Upper lobe of left lung (tissue), 6 donors: ENCODE data around the gene PPP6R1. TPM values are rescaled to one million over a fixed set of nuclear protein-coding genes. Genes with fewer than 3 reads are reported as not detected.

Experiments
- ATAC-seq, 2 donors: fragments of 200-7000 bp; cut with Tn5 transposase; one replicate each; pipeline ENCODE4 v1.9.1; 2022; ENCODE audit warnings: mild to moderate bottlenecking in 2 of 2, moderate library complexity in 2 of 2; ENCODE audit not compliant: low FRiP score in 2 of 2
- DNase-seq, 2 donors: peaks; one replicate each; pipeline ENCODE4 v3.0.0-alpha.2; 2019 to 2020
- H3K27ac ChIP-seq, 4 donors: fragments of 200-600 bp; sonication (generic); one replicate each; pipeline ENCODE4 v1.5.1; 2016 to 2019
- H3K27me3 ChIP-seq, 4 donors: fragments of 200-600 bp; sonication (generic); one replicate each; pipeline ENCODE4 v1.5.1; 2017 to 2019
- H3K36me3 ChIP-seq, 4 donors: fragments of 200-600 bp; sonication (generic); one replicate each; pipeline ENCODE4 v1.5.1; 2016 to 2019
- H3K4me1 ChIP-seq, 4 donors: fragments of 200-600 bp; sonication (generic); one replicate each; pipeline ENCODE4 v1.5.1; 2018 to 2019
- H3K4me3 ChIP-seq, 4 donors: fragments of 200-600 bp; sonication (generic); one replicate each; pipeline ENCODE4 v1.5.1; 2017 to 2019; ENCODE audit warnings: mild to moderate bottlenecking in 2 of 4, moderate library complexity in 1 of 4
- H3K9me3 ChIP-seq, 4 donors: fragments of 200-600 bp; sonication (generic); one replicate each; pipeline ENCODE4 v1.5.1; 2018 to 2019
- EP300 ChIP-seq, 4 donors: sonication (generic); formaldehyde crosslinking; IDR thresholded peaks; one replicate each; pipeline ENCODE4 v1.5.1; 2017; ENCODE audit warnings: antibody characterized with exemption in 4 of 4, control low read depth in 2 of 4
- POLR2A ChIP-seq, 4 donors: fragments of 450-650 bp; IDR thresholded peaks; one replicate each; pipeline ENCODE4 v1.5.1; 2016 to 2017; ENCODE audit warnings: antibody characterized with exemption in 4 of 4, mild to moderate bottlenecking in 2 of 4
- POLR2AphosphoS5 ChIP-seq, 2 donors: sonication (generic); formaldehyde crosslinking; IDR thresholded peaks; one replicate each; pipeline ENCODE4 v1.5.1; 2017; ENCODE audit warnings: antibody characterized with exemption in 2 of 2
- WGBS, 2 donors: methylation state at CpG; one replicate each; pipeline ENCODE4 v1.1.5; 2017 to 2018; 5-methylcytosine and 5-hydroxymethylcytosine counted together
- total RNA-seq, 6 donors: library from RNA; depleted of rRNA in 4 of 6; stranded (reverse); fragments of >200 nt in 4 of 6; gene quantifications; one replicate each; pipeline versions ENCODE4 v1.1.0 to v1.2.1, GENCODE V29; 2016 to 2021
- TF ChIP-seq, protein P1 (sequence below), 6 experiments: fragments of 450-650 bp in 4 of 6; fragments of 200-600 bp in 2 of 6; sonication (generic) in 2 of 6; IDR thresholded peaks; one replicate each; pipeline ENCODE4 v1.5.1; 2016 to 2019; ENCODE audit warnings: antibody characterized with exemption in 6 of 6
- donor health status: DM: no; HTN: no; CAD: no; lungs with moderate emphysema.
- donor health status: DM: no; HTN: yes; CAD: no; lungs with severe emphysema.

The PPP6R1 gene
- total RNA-seq, 6 donors from 2014 or later, result 49.0 to 104 (median 76.7) TPM

DNA sequence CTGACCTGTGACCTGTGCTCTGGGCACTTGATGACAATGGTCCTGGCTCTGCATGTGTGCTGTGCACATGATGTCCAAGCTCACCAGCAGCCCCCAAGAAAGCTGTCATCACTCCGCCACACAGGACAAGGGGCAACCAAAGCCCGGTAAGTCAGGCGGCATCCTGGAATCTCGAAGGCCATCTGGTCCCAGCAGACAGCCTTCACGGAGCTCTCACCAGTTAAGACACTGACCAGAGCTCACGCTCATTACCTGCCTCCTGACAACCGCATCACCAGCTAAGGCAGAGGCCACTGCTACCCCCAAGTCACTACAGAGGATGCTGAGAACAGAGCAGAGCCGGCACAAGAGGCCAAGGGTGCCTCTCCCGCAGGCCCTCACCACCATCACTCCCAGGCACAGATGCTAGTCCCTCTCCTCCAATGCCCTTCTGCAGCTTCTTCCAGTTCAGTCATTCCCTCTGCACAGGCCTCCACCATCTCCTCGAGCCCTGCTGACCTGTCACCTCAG, 10.6 kb downstream of the PPP6R1 start:
- ATAC-seq (no peak), DNase-seq (peak in 1 of 2 donors; percentile 37)
- Histone ChIP-seq H3K4me3 (no peak overlapping the region), H3K9me3 (no peaks in the 10 kb centered on the region), H3K4me1 (peaks cover 6 to 59% (median 31%) of the 10 kb centered on the region in 4 donors), H3K27ac (no peak overlapping the region), H3K27me3 (no peaks in the 10 kb centered on the region), H3K36me3 (peaks cover 10 to 46% (median 40%) of the 10 kb centered on the region in 4 donors)
- WGBS, 2 donors, result 85 to 86% methylated on average over 5 to 9 of the region's 10 CpGs
- TF ChIP-seq POLR2A (IDR thresholded peaks at IDR 0.05), result no peak
- TF ChIP-seq POLR2AphosphoS5 (IDR thresholded peaks at IDR 0.05), result no peak
- TF ChIP-seq EP300 (IDR thresholded peaks at IDR 0.05), result no peak
- TF ChIP-seq, protein P1, sequence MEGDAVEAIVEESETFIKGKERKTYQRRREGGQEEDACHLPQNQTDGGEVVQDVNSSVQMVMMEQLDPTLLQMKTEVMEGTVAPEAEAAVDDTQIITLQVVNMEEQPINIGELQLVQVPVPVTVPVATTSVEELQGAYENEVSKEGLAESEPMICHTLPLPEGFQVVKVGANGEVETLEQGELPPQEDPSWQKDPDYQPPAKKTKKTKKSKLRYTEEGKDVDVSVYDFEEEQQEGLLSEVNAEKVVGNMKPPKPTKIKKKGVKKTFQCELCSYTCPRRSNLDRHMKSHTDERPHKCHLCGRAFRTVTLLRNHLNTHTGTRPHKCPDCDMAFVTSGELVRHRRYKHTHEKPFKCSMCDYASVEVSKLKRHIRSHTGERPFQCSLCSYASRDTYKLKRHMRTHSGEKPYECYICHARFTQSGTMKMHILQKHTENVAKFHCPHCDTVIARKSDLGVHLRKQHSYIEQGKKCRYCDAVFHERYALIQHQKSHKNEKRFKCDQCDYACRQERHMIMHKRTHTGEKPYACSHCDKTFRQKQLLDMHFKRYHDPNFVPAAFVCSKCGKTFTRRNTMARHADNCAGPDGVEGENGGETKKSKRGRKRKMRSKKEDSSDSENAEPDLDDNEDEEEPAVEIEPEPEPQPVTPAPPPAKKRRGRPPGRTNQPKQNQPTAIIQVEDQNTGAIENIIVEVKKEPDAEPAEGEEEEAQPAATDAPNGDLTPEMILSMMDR (IDR thresholded peaks at IDR 0.05), result no peak

DNA sequence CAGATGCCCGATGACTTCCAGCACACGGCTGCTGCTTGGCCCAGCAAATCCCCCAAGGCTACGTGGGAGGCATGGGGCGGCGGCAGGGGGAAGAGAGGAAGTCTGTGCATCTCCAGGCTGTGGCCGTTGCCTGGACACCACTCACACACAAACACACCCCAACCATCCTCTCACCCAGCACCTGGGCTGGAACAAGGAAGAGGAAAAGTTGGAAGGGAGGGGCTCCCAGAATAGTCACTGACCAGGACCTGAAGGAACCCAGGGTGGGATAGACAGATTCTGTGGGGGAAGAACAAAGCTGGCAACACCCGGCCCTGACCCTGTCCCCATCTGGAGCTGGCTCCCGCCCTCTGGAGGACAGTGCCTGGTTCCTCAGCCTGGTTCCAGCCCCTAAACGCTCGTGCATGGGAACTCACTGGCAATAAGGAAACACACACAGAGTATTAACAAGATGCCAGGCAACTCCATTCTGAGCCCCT, 11.2 kb downstream of the PPP6R1 start:
- no peaks in the 10 kb centered on the region for H3K9me3 ChIP-seq
- ATAC-seq (peak; percentile 50 to 86), DNase-seq (peak in 1 of 2 donors; percentile 61)
- H3K27me3 ChIP-seq, result no peaks in the 10 kb centered on the region
- H3K4me3 ChIP-seq, result no peak overlapping the region
- TF ChIP-seq EP300 (IDR thresholded peaks at IDR 0.05) (no peak), POLR2A (IDR thresholded peaks at IDR 0.05) (no peak), POLR2AphosphoS5 (IDR thresholded peaks at IDR 0.05) (no peak)
- TF ChIP-seq, protein P1 (IDR thresholded peaks at IDR 0.05), result no peak
- 35 to 65% methylated on average over 8 to 9 of the region's 10 CpGs for WGBS, 2 donors
- H3K4me1 ChIP-seq, result peaks cover under 1 to 55% (median 25%) of the 10 kb centered on the region in 4 donors
- H3K36me3 ChIP-seq, result peaks cover 13 to 46% (median 44%) of the 10 kb centered on the region in 4 donors
- no peak overlapping the region for H3K27ac ChIP-seq

DNA sequence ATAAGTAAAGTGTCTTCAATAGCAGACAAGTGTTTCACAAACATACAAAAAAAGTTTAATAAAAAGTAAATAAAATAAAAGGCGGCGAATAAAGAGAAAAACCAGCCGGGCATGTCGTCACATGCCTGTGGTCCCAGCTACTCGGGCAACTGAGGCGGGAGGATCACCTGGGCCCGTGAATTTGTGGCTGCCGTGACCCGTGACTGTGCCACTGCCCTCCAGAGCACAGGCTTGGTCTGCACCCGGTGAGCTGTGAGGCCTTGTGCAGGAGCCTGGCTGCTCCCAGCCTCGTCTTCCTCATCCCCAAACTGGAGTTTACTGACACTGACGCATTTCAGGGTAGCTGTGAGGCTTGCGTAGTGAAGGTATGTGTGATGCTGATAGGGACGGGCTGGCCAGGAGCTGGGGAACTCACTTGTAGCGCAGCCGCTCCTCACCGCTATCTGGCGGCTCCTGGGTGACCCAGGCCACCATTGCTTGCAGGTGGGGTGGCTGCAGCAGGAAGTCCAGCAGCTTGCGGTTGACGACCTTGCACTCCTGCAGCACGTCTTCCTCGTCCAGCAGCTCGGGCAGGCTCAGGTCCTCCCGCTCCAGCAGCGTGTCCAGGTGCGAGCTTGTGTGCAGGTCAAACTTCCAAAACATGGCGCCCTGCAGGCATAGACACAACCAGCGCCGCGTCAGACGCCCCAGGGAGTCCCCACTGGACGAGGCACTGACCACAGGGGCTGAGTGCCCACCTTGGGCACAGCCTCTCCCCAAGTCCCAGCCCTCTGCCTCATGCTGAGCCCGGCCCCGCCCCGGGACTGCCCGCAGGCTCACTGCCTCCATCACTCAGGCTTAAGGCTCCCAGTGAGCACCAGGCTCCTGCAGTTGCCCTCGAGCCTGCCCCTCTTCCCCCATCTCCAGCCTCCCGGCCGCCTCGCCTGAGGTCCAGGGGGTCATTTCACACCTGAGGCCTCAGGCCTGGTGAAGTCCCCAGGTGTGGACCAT, 12.1 kb downstream of the PPP6R1 start:
- DNase-seq (peak in 1 of 2 donors; percentile 78), ATAC-seq (peak in 1 of 2 donors; percentile 2)
- H3K36me3 ChIP-seq, result peaks cover 20 to 55% (median 53%) of the 10 kb centered on the region in 4 donors
- TF ChIP-seq POLR2AphosphoS5 (IDR thresholded peaks at IDR 0.05), result no peak
- TF ChIP-seq, protein P1 (IDR thresholded peaks at IDR 0.05), result no peak
- no peak for TF ChIP-seq EP300 (IDR thresholded peaks at IDR 0.05)
- no peak for TF ChIP-seq POLR2A (IDR thresholded peaks at IDR 0.05)
- H3K9me3 ChIP-seq, result no peaks in the 10 kb centered on the region
- H3K4me1 ChIP-seq, result peaks cover 0 to 46% (median 21%) of the 10 kb centered on the region in 4 donors
- H3K27ac ChIP-seq, result no peak overlapping the region
- 87 to 92% methylated on average over 32 to 40 of the region's 40 CpGs for WGBS, 2 donors
- no peak overlapping the region for H3K4me3 ChIP-seq
- H3K27me3 ChIP-seq, result no peaks in the 10 kb centered on the region

DNA sequence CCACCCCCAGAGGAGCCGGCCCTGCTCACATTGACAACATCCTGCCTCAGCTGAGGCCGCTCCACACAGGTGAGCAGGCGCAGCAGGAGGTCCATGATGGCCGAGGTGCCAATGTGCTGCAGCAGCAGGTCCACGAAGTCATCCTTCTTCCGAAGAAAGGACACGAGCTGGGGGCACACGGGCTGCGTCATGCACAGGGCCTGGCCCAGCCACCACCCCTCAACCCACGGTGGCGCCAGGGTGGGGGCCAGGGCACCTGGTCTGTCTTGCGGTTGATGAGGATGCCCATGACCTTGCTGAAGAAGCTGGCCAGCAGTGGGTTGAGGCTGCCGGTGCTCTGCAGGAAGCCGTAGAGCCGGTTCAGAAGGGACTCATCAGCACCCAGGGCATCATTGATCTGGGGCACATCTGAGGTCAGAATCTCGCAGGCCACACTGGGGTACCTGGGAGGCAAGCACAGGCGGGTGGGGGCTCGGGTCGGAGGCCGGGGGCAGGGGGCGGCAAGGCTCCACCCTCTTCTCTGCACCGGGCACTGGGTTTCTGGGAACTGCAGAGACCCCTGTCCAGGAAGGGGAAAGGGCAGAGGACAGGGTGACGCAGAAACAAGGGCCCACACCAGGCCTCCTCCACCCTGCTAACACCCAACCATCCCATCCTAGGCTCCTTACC, 13.4 kb downstream of the PPP6R1 start:
- peaks cover 0 to 33% (median 15%) of the 10 kb centered on the region in 4 donors for H3K4me1 ChIP-seq
- no peak overlapping the region for H3K4me3 ChIP-seq
- ATAC-seq (no peak), DNase-seq (peak in 1 of 2 donors; percentile 59)
- H3K27ac ChIP-seq, result no peak overlapping the region
- TF ChIP-seq POLR2A (IDR thresholded peaks at IDR 0.05), result no peak
- TF ChIP-seq POLR2AphosphoS5 (IDR thresholded peaks at IDR 0.05), result no peak
- TF ChIP-seq EP300 (IDR thresholded peaks at IDR 0.05), result no peak
- TF ChIP-seq, protein P1 (IDR thresholded peaks at IDR 0.05), result no peak
- peaks cover 27 to 69% (median 67%) of the 10 kb centered on the region in 4 donors for H3K36me3 ChIP-seq
- H3K9me3 ChIP-seq, result no peaks in the 10 kb centered on the region
- 88 to 95% methylated on average over 3 to 12 of the region's 23 CpGs for WGBS, 2 donors
- H3K27me3 ChIP-seq, result no peaks in the 10 kb centered on the region
